Esophagus squamous epithelium (tissue), 5 donors: ENCODE measurements around the gene SLC25A29. TPM values are rescaled to one million over a fixed set of nuclear protein-coding genes. Genes with fewer than 3 reads are reported as not detected.

Experiments
- DNase-seq: peaks from one replicate; lab custom pipeline; 2025; lab: John Stamatoyannopoulos, UW
- H3K27ac ChIP-seq, 4 donors: fragments of 200-600 bp; sonication (generic); one replicate each; pipeline ENCODE4 v1.5.1; 2016 to 2019; ENCODE audit warnings: mild to moderate bottlenecking in 1 of 4
- H3K27me3 ChIP-seq, 4 donors: fragments of 200-600 bp; sonication (generic); 1 replicate in 3 of 4; 2 replicates in 1 of 4; pipeline versions ENCODE4 v1.5.1 to v1.6.0; 2017 to 2021; ENCODE audit warnings: antibody characterized with exemption in 1 of 4
- H3K36me3 ChIP-seq, 3 donors: fragments of 200-600 bp; sonication (generic); one replicate each; pipeline ENCODE4 v1.5.1; 2016 to 2019
- H3K4me1 ChIP-seq, 3 donors: fragments of 200-600 bp; sonication (generic); one replicate each; pipeline ENCODE4 v1.5.1; 2017 to 2019
- H3K4me3 ChIP-seq, 4 donors: fragments of 200-600 bp; sonication (generic); 1 replicate in 3 of 4; 2 replicates in 1 of 4; pipeline ENCODE4 v1.5.1; 2016 to 2019; ENCODE audit warnings: mild to moderate bottlenecking in 2 of 4, moderate library complexity in 1 of 4
- H3K9me3 ChIP-seq, 3 donors: fragments of 200-600 bp; sonication (generic); one replicate each; pipeline ENCODE4 v1.5.1; 2016 to 2019
- POLR2A ChIP-seq, 4 donors: fragments of 450-650 bp; IDR thresholded peaks; one replicate each; pipeline ENCODE4 v1.6.1; 2017; ENCODE audit warnings: antibody characterized with exemption in 4 of 4, mild to moderate bottlenecking in 4 of 4, moderate library complexity in 3 of 4
- WGBS, 2 donors: methylation state at CpG; one replicate each; pipeline ENCODE4 v1.1.5; 2018; 5-methylcytosine and 5-hydroxymethylcytosine counted together
- intact Hi-C: fragments of 100-400 bp; cut with DNase I; formaldehyde crosslinking; loops from one replicate; pipeline ENCODE4 v1.15.0; 2022
- total RNA-seq, 4 donors: library from RNA; depleted of rRNA; stranded (reverse); fragments of >200 nt; gene quantifications; one replicate each; pipeline ENCODE4 v1.1.0, GENCODE V29; 2016
- TF ChIP-seq, protein P1 (sequence below), 6 experiments: fragments of 450-650 bp in 4 of 6; fragments of 200-600 bp in 2 of 6; sonication (generic) in 2 of 6; IDR thresholded peaks; one replicate each; pipeline ENCODE4 v1.5.1; 2016 to 2019; ENCODE audit warnings: antibody characterized with exemption in 6 of 6, mild to moderate bottlenecking in 4 of 6, moderate library complexity in 4 of 6
- donor health status: DM: yes; HTN: yes; CAD: no.

SLC25A29 gene
- total RNA-seq, 4 donors from 2014 or later: 23.3 to 64.3 (median 55.6) TPM

DNA sequence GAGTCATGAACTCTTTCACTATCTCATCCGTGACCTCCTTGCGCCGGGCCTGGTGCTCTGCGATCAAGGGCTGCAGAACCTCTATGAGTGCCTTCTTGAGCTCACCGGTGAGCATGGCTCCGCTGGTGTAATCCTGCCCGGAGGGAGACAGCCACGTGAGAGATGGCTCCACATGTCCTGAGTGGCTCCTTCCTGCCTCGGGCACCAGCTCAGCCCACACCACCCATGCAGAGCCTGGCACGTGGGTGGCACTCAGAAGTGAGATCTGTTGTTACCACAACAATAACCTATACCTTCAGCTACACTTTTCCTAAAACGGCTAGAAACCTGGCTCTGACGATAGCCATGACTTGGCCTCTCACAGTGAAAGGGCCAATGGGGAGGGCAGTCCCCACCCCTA, 28.7 kb upstream of the SLC25A29 start:
- H3K27me3 ChIP-seq: no peaks in the 10 kb centered on the region
- intact Hi-C loops: no loop called here
- no peak overlapping the region for H3K27ac ChIP-seq
- no peak for DNase-seq
- no peak overlapping the region for H3K4me3 ChIP-seq
- H3K36me3 ChIP-seq: peaks cover 0 to 67% (median 5%) of the 10 kb centered on the region in 3 donors
- H3K4me1 ChIP-seq: no peaks in the 10 kb centered on the region
- 79 to 87% methylated on average over 9 to 11 of the region's 12 CpGs for WGBS, 2 donors
- no peaks in the 10 kb centered on the region for H3K9me3 ChIP-seq
- TF ChIP-seq POLR2A (IDR thresholded peaks at IDR 0.05): no peak
- TF ChIP-seq, protein P1, sequence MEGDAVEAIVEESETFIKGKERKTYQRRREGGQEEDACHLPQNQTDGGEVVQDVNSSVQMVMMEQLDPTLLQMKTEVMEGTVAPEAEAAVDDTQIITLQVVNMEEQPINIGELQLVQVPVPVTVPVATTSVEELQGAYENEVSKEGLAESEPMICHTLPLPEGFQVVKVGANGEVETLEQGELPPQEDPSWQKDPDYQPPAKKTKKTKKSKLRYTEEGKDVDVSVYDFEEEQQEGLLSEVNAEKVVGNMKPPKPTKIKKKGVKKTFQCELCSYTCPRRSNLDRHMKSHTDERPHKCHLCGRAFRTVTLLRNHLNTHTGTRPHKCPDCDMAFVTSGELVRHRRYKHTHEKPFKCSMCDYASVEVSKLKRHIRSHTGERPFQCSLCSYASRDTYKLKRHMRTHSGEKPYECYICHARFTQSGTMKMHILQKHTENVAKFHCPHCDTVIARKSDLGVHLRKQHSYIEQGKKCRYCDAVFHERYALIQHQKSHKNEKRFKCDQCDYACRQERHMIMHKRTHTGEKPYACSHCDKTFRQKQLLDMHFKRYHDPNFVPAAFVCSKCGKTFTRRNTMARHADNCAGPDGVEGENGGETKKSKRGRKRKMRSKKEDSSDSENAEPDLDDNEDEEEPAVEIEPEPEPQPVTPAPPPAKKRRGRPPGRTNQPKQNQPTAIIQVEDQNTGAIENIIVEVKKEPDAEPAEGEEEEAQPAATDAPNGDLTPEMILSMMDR (IDR thresholded peaks at IDR 0.05): no peak

DNA sequence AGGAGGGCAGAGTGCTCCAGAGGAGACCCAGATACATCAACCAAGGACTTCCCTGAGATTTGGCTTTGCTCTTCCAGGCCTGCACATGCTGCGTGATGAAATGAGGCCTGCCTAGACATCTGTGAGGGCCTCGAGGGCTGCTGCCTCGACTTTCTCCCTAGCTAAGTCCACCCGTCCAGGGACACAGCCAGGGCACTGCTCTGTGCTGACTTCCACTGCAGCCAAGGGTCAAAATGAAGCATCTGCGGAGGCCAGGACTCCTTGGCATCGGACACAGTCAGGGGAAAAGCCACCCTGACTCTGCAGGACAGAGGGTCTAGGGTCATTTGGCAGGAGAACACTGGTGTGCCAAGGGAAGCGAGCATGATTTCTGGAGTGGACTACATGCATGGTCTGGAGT, 27.6 kb upstream of the SLC25A29 start:
- no peak for DNase-seq
- intact Hi-C loops: no loop called here
- H3K27ac ChIP-seq: no peak overlapping the region
- WGBS, 2 donors: 40 to 78% methylated on average over 1 to 4 of the region's 7 CpGs
- H3K27me3 ChIP-seq: no peaks in the 10 kb centered on the region
- H3K9me3 ChIP-seq: no peaks in the 10 kb centered on the region
- H3K36me3 ChIP-seq: peaks cover 0 to 60% (median 5%) of the 10 kb centered on the region in 3 donors
- no peak for TF ChIP-seq POLR2A (IDR thresholded peaks at IDR 0.05)
- TF ChIP-seq, protein P1 (IDR thresholded peaks at IDR 0.05): no peak
- H3K4me3 ChIP-seq: no peak overlapping the region
- no peaks in the 10 kb centered on the region for H3K4me1 ChIP-seq

GRCh38 chr14:100333311-100333710, 27.1 kb upstream of the SLC25A29 start:
- Histone ChIP-seq H3K9me3 (no peaks in the 10 kb centered on the region), H3K27ac (no peak overlapping the region), H3K36me3 (peaks cover 0 to 54% (median 5%) of the 10 kb centered on the region in 3 donors), H3K4me1 (no peaks in the 10 kb centered on the region), H3K27me3 (no peaks in the 10 kb centered on the region), H3K4me3 (no peak overlapping the region)
- 95 to 100% methylated on average over 3 to 4 of the region's 8 CpGs for whole genome bisulfite sequencing, 2 donors
- intact Hi-C loops: no loop called here
- no peak for TF ChIP-seq POLR2A (IDR thresholded peaks at IDR 0.05)
- TF ChIP-seq, protein P1 (IDR thresholded peaks at IDR 0.05): no peak
- no peak for DNase-seq

- DNase-seq: no peak
- Histone ChIP-seq H3K9me3 (no peaks in the 10 kb centered on the region), H3K27me3 (no peaks in the 10 kb centered on the region), H3K27ac (no peak overlapping the region), H3K4me1 (no peaks in the 10 kb centered on the region), H3K36me3 (peaks cover 0 to 49% (median 5%) of the 10 kb centered on the region in 3 donors), H3K4me3 (no peak overlapping the region)
- TF ChIP-seq, protein P1 (IDR thresholded peaks at IDR 0.05): no peak
- no peak for TF ChIP-seq POLR2A (IDR thresholded peaks at IDR 0.05)
- WGBS, 2 donors: 100% methylated on average over 1 of the region's 8 CpGs; no CpG with 5 or more reads in 1 of the 2 donors
- intact Hi-C loops: no loop called here
Measured at GRCh38 chr14:100332797-100333196, 26.6 kb upstream of the SLC25A29 start.

- TF ChIP-seq, protein P1 (IDR thresholded peaks at IDR 0.05): no peak
- TF ChIP-seq POLR2A (IDR thresholded peaks at IDR 0.05): no peak
- 84 to 93% methylated on average over 3 to 7 of the region's 11 CpGs for WGBS, 2 donors
- intact Hi-C loops: no loop called here
- H3K9me3 ChIP-seq: no peaks in the 10 kb centered on the region
- H3K27me3 ChIP-seq: no peaks in the 10 kb centered on the region
- peaks cover 0 to 43% (median 1%) of the 10 kb centered on the region in 3 donors for H3K36me3 ChIP-seq
- no peaks in the 10 kb centered on the region for H3K4me1 ChIP-seq
- DNase-seq: no peak
- no peak overlapping the region for H3K4me3 ChIP-seq
- H3K27ac ChIP-seq: no peak overlapping the region
Measured at GRCh38 chr14:100332071-100332639, 25.9 kb upstream of the SLC25A29 start.
